ENCODE measurements around the gene RNF113B.

RNF113B gene

GRCh38 chr13:98215508-98215907 lies 38.4 kb upstream of the RNF113B start:
- no peak overlapping the region for H3K4me3 ChIP-seq (replicated peaks; ENCODE audit: low read depth, low read length)
- TF ChIP-seq, protein P1, sequence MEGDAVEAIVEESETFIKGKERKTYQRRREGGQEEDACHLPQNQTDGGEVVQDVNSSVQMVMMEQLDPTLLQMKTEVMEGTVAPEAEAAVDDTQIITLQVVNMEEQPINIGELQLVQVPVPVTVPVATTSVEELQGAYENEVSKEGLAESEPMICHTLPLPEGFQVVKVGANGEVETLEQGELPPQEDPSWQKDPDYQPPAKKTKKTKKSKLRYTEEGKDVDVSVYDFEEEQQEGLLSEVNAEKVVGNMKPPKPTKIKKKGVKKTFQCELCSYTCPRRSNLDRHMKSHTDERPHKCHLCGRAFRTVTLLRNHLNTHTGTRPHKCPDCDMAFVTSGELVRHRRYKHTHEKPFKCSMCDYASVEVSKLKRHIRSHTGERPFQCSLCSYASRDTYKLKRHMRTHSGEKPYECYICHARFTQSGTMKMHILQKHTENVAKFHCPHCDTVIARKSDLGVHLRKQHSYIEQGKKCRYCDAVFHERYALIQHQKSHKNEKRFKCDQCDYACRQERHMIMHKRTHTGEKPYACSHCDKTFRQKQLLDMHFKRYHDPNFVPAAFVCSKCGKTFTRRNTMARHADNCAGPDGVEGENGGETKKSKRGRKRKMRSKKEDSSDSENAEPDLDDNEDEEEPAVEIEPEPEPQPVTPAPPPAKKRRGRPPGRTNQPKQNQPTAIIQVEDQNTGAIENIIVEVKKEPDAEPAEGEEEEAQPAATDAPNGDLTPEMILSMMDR (IDR thresholded peaks at IDR 0.05; ENCODE audit: low read length, missing control alignments) = no peak
- DNase-seq (ENCODE audit: low read depth) = no peak

- DNase-seq (ENCODE audit: low read depth) = no peak
- no peak overlapping the region for H3K4me3 ChIP-seq (replicated peaks; ENCODE audit: low read depth, low read length)
- TF ChIP-seq, protein P1 (IDR thresholded peaks at IDR 0.05; ENCODE audit: low read length, missing control alignments) = no peak
Measured at GRCh38 chr13:98214707-98215106, 37.6 kb upstream of the RNF113B start.

DNA sequence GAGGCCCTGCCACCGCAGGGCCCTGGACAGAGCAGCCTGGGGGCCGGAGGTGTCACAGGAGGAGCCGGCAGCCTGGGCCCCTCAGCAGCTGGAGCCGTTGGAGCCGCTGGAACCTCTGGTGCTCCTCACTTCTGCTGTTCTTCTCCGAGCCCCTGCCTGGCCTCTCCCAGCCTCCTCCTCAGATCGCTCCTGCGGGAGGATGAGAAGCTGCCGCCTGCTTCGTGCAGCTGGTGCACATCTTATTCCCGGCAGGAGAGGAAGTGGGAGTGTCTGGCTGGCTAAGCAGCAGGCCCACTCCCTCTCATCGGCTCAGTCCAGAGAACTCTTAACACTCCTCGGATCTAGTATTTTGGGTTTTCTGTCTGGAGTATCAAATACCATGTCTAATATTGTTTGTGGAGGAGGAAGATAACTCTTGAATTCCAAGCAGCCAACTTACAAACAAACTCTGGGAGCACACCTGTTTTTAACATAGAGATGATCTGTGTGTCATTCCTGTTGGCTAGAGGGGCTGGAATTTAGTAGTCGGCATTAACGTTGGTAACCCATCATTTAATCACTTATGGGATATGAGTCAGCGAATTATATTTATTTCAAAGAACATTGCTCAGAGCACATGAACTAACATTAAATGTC lies 37.1 kb upstream of the RNF113B start:
- TF ChIP-seq, protein P1 (IDR thresholded peaks at IDR 0.05; ENCODE audit: low read length, missing control alignments) = no peak
- no peak overlapping the region for H3K4me3 ChIP-seq (replicated peaks; ENCODE audit: low read depth, low read length)
- peak; percentile 50 for DNase-seq (ENCODE audit: low read depth)

DNA sequence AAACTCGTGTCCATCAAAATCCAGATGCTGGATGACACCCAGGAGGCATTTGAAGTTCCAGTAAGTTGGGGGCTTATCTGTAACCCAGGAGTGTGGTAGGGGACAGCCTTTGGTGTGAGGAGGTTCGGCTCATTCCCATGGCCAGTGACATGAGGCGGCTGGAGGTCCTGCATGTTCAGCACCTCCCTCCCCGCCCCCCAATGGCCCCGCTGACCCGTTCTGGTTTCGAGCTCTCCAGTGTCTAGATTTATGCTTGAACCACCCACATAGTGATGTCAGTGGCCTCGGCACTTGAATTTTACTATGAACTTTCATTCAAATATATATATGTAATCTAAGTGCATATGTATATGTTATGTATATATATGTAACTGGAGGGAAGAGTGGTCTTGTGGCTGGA lies 36.3 kb upstream of the RNF113B start:
- no peak overlapping the region for H3K4me3 ChIP-seq (replicated peaks; ENCODE audit: low read depth, low read length)
- no peak for DNase-seq (ENCODE audit: low read depth)
- TF ChIP-seq, protein P1 (IDR thresholded peaks at IDR 0.05; ENCODE audit: low read length, missing control alignments) = no peak

DNA sequence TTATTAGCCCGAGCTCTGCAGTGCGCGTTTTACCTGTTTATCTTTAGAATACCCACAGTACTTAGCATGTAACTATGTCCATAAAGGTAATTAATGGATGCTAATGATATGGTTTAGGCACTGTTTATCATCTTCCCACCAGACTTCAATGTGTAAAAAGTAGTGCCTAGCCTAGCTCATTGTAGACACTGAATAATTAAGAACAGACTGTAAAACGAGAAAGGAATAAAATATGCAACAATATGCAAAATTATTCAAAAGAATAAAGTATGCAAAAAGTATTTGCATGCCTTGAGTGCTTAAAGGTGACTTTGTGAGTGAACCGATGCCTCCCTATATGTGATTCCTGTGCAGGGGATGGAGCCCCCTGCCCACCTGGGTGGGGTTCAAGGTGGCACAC lies 35.7 kb upstream of the RNF113B start:
- DNase-seq (ENCODE audit: low read depth) = no peak
- TF ChIP-seq, protein P1 (IDR thresholded peaks at IDR 0.05; ENCODE audit: low read length, missing control alignments) = no peak
- H3K4me3 ChIP-seq (replicated peaks; ENCODE audit: low read depth, low read length) = no peak overlapping the region

DNA sequence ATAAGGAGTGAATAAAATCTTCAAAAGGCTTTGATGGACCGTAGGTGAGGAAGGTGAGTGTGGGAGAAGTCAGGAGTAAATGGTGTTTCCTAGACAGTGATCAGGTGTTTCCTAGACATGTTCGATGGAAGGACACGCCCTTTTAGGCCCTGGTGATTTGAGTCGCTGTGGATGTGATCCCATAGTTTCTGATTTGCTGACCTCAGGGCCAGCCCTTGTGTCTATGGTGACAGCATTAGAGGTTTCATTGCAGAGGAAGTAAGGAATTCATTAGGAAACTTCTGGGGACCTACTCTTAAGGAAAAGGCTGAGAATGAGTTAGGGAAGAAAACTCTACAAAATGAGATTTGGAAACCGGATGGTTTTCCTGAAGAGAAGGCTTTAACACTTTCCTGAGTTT lies 31.5 kb upstream of the RNF113B start:
- DNase-seq (ENCODE audit: low read depth) = no peak
- H3K4me3 ChIP-seq (replicated peaks; ENCODE audit: low read depth, low read length) = no peak overlapping the region
- TF ChIP-seq, protein P1 (IDR thresholded peaks at IDR 0.05; ENCODE audit: low read length, missing control alignments) = no peak

GRCh38 chr13:98207416-98207815 lies 30.3 kb upstream of the RNF113B start:
- DNase-seq (ENCODE audit: low read depth) = no peak
- no peak overlapping the region for H3K4me3 ChIP-seq (replicated peaks; ENCODE audit: low read depth, low read length)
- TF ChIP-seq, protein P1 (IDR thresholded peaks at IDR 0.05; ENCODE audit: low read length, missing control alignments) = no peak
